ENCODE data around the gene LIME1. TPM values are rescaled to one million over a fixed set of nuclear protein-coding genes. Genes with fewer than 3 reads are reported as not detected.

LIME1 gene
- total RNA-seq, 4 donors from 2014 or later: 8.7 to 25.0 (median 11.5) TPM

GRCh38 chr20:63734946-63735858 is 1.3 kb upstream of the LIME1 start:
- no peaks in the 10 kb centered on the region for H3K27me3 ChIP-seq
- peaks cover 10 to 16% of the 10 kb centered on the region in 2 donors for H3K4me1 ChIP-seq
- DNase-seq: no peak
- H3K36me3 ChIP-seq: peaks cover 14 to 25% of the 10 kb centered on the region in 2 donors
- intact Hi-C loops (cut with DNase I): no loop called here
- WGBS, 2 donors: 96 to 97% methylated on average over 29 to 48 of the region's 48 CpGs
- no peak overlapping the region for H3K27ac ChIP-seq
- TF ChIP-seq CTCF (IDR thresholded peaks at IDR 0.05) (no peak), POLR2A (IDR thresholded peaks at IDR 0.05) (no peak)
- no peak overlapping the region for H3K4me3 ChIP-seq (replicated peaks in 1 of 3)
- H3K9me3 ChIP-seq: no peaks in the 10 kb centered on the region

- H3K27ac ChIP-seq: no peak overlapping the region
- H3K27me3 ChIP-seq: no peaks in the 10 kb centered on the region
- intact Hi-C loops (cut with DNase I): no loop called here
- 83 to 100% methylated on average over 1 to 22 of the region's 30 CpGs for WGBS, 2 donors
- no peak for DNase-seq
- TF ChIP-seq POLR2A (IDR thresholded peaks at IDR 0.05) (no peak), CTCF (IDR thresholded peaks at IDR 0.05) (no peak)
- H3K4me1 ChIP-seq: peaks cover 19 to 29% of the 10 kb centered on the region in 2 donors
- H3K9me3 ChIP-seq: no peaks in the 10 kb centered on the region
- H3K36me3 ChIP-seq: peaks cover 14 to 25% of the 10 kb centered on the region in 2 donors
- no peak overlapping the region for H3K4me3 ChIP-seq (replicated peaks in 1 of 3)
Observed at GRCh38 chr20:63736893-63737694, 630 bp downstream of the LIME1 start.

- Histone ChIP-seq H3K36me3 (peaks cover 18 to 29% of the 10 kb centered on the region in 2 donors), H3K4me1 (peaks cover 19 to 29% of the 10 kb centered on the region in 2 donors), H3K4me3 (replicated peaks in 1 of 3) (no peak overlapping the region), H3K27ac (no peak overlapping the region), H3K9me3 (no peaks in the 10 kb centered on the region), H3K27me3 (no peaks in the 10 kb centered on the region)
- no CpG with 5 or more reads among the region's 26 CpGs for WGBS, 2 donors
- TF ChIP-seq CTCF (IDR thresholded peaks at IDR 0.05) (no peak), POLR2A (IDR thresholded peaks at IDR 0.05) (no peak)
- no peak for DNase-seq
- intact Hi-C loops (cut with DNase I): no loop called here
Observed at GRCh38 chr20:63737695-63737944, 1.2 kb downstream of the LIME1 start.

- 47 to 60% methylated on average over 8 to 14 of the region's 43 CpGs for WGBS, 2 donors
- H3K4me3 ChIP-seq (replicated peaks in 1 of 3): no peak overlapping the region
- H3K27ac ChIP-seq: no peak overlapping the region
- TF ChIP-seq CTCF (IDR thresholded peaks at IDR 0.05): no peak
- TF ChIP-seq POLR2A (IDR thresholded peaks at IDR 0.05): no peak
- peaks cover 23 to 33% of the 10 kb centered on the region in 2 donors for H3K36me3 ChIP-seq
- no peaks in the 10 kb centered on the region for H3K27me3 ChIP-seq
- H3K4me1 ChIP-seq: peaks cover 19 to 29% of the 10 kb centered on the region in 2 donors
- DNase-seq: peak in 1 of 2 donors; percentile 23
- no peaks in the 10 kb centered on the region for H3K9me3 ChIP-seq
- intact Hi-C loops (cut with DNase I): no loop called here
Observed at GRCh38 chr20:63737945-63738686, 1.7 kb downstream of the LIME1 start.
